CD4-positive, alpha-beta T cell treated with Interferon alpha-2 for 1 hour (primary cell): ENCODE data around the gene SPSB1.

ENCODE experiments used
- DNase-seq, 2 donors: peaks; one replicate each; pipeline ENCODE4 v3.0.0-alpha.2; 2020 to 2022

Gene SPSB1

GRCh38 chr1:9397997-9398526, 105.4 kb downstream of the SPSB1 start:
- DNase-seq: no peak

DNA sequence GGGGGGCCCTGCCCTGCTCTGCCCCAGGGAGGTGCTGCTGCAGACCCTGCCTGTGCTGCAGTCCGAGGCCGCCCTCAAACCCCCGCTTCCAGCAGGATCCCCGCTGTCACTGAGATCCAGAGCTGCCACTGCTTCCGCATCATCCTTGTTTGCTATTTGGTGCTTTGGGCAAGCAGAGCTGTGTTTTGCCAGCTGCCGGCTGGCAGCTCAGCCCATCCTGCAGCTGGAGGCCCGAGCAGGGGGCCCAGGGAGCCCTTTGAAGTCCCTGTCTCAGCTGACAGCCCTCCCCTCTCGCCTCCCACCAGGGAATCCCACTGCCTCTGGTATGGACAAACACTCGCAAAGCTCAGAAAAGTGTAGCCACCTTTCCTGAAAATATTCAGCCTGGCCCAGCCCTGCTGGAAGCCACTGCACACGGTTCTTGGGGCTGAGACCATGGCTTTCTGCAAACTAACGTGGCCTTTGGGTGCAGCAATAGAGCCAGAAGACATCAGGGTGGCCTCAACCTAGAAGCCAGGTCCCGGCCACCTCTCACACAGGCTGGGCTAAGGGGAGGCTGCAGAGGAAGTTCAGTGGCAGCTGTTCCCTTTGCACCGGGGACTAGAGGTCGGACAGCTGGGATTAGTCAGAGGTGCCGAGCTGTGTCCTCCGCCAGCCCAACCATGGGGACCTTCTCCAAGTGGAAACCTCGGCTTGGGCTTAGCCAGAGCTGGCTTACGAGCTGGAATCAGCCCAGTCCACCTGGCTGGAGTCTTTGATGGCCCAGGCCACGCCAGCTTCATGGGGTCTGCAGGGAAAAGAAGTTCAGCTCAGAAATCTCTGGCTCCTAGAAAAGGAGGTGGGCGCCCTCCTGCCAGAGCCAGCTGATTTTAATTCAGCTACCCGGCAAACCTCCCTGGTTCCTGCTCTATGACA, 107.1 kb downstream of the SPSB1 start:
- no peak for DNase-seq

DNA sequence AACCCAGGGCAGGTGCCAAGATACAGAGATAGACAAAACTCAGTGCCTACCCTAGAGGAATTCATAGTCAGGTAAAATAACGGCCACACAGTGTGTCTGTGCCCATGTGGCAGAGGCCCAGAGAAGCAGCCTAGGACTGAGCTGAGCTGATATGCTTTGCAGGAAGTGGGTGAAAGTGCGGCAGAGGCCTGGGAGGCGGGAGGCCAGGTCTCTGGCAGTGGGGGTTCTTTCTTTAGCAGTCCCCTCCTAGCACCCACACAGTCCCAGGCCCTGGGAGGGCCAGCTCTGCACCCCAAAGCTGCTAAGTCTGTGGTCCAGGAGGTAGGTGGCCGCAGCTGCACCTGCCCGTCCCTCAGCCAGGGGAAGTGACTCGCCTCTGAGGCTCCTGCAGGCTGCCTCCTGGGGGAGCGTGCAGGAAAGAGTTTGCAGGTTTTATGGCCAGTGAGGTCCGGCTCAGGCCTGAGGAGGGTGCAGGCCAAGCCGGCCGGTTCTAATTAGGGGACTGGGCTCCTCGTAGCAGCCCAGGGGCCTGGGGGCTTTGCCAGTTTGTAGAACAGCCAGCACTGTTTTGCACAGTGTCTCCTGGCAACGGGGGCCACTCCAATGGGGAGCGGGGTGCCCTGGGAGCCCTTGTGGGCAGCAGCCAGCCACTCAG, 107.9 kb downstream of the SPSB1 start:
- DNase-seq: no peak

DNA sequence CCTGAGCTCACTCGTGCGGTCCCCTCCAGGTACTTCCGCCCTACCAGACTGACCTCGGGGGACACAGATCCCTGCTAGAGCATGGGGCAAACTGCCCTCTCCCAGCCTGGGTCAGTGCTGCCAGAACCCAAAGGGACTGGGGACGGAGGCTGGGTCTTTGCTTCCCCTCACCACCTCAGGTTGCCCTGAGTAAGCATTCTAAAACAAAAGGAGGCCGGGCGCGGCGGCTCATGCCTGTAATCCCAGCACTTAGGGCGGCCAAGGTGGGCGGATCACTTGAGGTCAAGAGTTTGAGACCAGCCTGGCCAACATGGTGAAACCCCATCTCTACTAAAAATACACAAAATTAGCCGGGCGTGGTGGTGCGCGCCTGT, 108.4 kb downstream of the SPSB1 start:
- DNase-seq: no peak

DNA sequence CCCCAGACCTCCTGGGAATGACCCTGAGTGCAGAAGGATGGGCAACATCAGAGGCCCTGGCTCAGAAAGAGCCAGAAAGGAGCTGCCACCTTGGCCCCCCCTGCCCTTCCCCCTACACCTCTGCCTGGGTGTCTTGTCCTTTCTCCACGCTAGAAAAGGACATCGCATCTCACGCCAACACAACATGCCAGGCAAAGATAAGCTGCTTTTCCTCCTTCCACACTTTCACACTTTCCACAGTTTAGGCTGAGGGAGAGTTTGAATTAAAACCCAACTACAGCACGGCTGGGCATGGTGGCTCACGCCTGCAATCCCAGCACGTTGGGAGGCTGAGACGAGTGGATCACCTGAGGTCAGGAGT, 109.5 kb downstream of the SPSB1 start:
- DNase-seq: no peak

DNA sequence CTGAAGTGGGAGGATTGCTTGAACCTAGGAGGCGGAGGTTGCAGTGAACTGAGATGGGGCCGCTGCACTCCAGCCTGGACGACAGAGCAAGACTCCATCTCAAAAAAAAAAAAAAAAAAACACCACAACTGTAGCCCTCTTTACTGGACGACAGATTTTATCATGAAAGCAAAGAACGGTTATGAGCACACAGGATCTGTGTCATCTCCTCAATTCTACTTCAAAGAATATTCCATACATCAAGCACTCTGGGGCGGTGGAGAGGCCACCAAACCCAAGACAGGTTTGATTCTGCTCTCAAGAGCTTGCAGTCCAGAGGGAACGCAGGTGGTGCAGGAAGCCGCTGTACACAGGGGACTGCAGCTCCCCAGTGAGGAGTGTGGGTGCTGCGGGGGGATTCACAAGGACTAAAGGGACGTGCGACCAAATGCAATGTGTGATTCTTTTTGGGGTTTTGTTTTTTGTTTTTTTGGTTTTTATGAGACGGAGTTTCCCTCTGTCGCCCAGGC, 110.1 kb downstream of the SPSB1 start:
- DNase-seq: no peak

DNA sequence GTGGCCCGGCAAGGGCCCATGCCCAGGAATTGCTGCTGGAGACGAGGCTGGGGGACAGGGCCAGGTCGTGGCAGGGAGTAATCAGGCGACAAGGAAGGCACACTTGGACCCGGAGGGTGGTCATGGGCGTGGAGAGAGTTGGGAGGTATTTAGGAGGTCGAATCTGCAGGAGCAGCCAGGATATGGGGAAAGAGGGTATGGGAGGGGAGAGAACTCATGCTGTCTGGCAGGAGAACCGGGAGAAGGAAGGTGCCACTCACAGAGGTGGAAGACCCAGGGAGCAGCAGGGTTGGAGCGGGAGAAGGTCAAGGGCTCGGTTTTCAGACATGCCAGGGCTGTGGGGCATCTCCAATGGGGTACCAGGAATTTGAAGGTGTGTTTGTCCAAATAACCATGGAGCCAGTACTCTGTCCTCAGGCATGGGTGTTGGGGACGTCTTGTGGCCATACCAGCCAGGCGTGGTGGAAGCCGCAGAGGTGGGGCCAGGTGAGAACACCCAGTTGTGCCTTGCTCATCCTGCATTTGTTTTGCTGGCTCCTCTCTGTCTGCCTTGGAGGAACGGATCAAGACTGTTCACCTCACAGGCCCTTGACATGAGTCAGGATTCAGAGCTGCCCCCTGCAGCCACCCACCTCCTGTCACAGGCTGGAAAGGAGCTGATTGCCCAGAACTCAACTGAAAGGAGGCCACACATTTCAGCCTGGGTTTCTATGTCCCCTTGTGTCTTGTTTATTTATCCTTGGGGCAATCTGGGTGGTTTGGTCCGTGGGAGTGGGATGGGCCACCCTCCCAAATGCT, 111.6 kb downstream of the SPSB1 start:
- DNase-seq: no peak

DNA sequence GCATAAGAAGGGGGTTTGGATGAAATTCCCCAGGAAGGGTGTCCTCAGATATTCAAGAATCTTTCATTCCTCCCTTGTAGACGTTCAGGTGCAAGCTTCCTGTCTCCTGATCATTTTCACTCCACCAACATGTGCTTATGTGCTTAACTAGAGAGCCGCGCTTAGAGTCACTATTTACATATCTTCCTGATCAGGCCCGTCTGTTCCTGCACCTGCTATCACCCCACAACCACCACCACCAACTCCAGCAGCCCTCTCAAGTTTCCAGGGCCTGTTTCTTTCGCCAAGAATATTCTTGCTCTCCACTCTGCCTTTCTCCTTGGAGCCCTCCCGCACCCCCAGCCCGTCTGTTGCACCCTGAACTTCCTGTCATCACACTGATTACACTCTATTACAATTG, 113.4 kb downstream of the SPSB1 start:
- DNase-seq: no peak

- DNase-seq: peak in 1 of 2 donors; percentile 30
These were observed 118.1 kb downstream of the SPSB1 start for GRCh38 chr1:9410737-9411297.

- peak; percentile 28 to 53 for DNase-seq
These were observed 120.6 kb downstream of the SPSB1 start for GRCh38 chr1:9413071-9413876.

GRCh38 chr1:9413877-9414213, 121.2 kb downstream of the SPSB1 start:
- DNase-seq: no peak

DNA sequence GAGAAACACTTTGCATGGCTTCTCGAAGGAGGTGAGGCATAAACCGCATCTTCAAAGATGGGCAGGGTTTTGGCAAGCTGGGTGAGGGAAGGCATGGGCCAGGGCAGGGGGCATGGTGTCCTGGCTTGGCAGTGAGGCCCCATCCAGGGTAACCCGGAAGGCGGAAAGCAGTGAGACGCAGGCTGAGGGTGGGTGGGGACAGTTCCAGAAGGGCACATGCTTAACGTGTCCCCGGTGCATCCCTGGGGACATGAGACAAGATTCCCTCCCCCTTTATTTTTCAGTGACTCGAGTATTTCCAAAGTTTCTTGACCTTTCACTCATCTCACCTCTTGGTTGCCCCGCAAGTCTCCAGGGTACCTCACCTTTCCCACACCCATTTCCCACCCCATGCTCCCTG, 123.8 kb downstream of the SPSB1 start:
- DNase-seq: no peak

DNA sequence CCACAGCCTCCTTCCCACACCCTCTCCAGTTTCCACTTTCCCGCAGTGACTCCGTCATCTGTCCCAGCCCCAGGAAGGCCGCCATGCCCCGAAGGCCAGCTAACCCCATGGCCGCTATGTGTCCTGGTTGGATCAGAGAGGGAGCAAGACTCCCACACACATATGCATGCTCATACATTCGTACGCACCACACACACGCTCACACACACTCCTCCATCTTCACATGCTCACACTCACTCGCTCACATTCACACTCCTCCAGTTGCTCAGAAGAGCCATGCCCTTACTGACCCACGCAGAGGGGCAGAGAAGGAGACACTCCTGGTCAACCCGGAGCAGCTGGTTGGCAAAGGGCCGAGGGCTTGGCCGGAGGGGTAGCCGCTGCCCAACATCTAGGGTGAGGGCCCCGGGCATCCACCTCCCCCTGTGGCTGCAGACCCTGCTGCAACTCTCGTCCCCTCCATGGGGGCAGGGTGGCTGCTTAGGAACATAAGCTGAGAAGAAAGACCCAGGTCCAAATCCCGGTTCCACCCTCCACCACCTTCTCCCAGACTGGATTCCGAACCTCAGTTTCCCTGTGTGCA, 124.3 kb downstream of the SPSB1 start:
- DNase-seq: no peak

GRCh38 chr1:9417695-9418094, 125.0 kb downstream of the SPSB1 start:
- DNase-seq: peak in 1 of 2 donors; percentile 27

DNA sequence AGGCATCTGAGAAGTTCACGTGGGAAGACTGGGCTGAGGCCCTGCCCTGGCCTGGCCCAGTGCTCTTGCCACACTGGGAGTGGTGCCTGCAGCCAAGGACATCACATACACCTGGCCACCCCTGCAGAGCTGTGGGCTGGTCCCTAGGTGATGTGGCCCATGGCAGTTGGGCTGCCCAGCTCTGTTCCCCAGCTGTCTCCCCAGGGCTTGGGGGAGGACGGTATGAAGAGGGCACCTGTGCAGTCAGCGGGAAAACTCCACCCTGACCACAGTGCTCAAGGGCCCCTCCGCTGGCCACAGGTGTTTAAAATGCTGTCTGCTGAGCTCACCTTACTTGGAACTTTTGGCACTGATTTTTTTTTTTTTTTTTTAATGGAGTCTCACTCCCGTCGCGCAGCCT, 126.2 kb downstream of the SPSB1 start:
- no peak for DNase-seq
